SK-N-MC (cell line): ENCODE measurements around the gene G3BP1.
"Not testable (repeated sequence)": the region's sequence is repeated elsewhere in the genome, so short reads cannot be mapped to it uniquely, and the experiment has no call there.

Experiments
- DNase-seq: peaks from one replicate; pipeline ENCODE4 v3.0.0-alpha.2; 2011; ENCODE audit warnings: low read depth, low spot score
- H3K27ac ChIP-seq: fragments of 200-600 bp; sonication (generic); 2 replicates; pipeline ENCODE4 v1.5.1; 2016; ENCODE audit warnings: mixed run types
- H3K36me3 ChIP-seq: fragments of 200-600 bp; sonication (generic); 2 replicates; pipeline ENCODE4 v1.6.1; 2017; ENCODE audit warnings: antibody characterized with exemption, low read length, mixed read lengths; ENCODE audit not compliant: insufficient read depth
- H3K4me3 ChIP-seq: fragments of 200-600 bp; sonication (generic); 2 replicates; pipeline ENCODE4 v1.5.1; 2016
- H3K9ac ChIP-seq: fragments of 200-600 bp; sonication (generic); 2 replicates; pipeline ENCODE4 v1.8.0; 2017; ENCODE audit warnings: mixed run types, mixed read lengths; ENCODE audit not compliant: insufficient read length
- H3K9me3 ChIP-seq: fragments of 200-600 bp; sonication (generic); 2 replicates; pipeline ENCODE4 v1.6.1; 2017; ENCODE audit warnings: low read depth, mild to moderate bottlenecking, antibody characterized with exemption, low read length, moderate library complexity, mixed read lengths
- EZH2 ChIP-seq: fragments of 200-600 bp; sonication (generic); IDR thresholded peaks from one replicate; pipeline ENCODE4 v1.6.1; 2017; ENCODE audit warnings: antibody characterized with exemption
- FOXP2 ChIP-seq: optimal IDR thresholded peaks from 2 replicates; pipeline ENCODE3; 2011; ENCODE audit warnings: mild to moderate bottlenecking, moderate library complexity; ENCODE audit not compliant: insufficient read depth; ENCODE audit errors: extremely low read length, control extremely low read depth
- POLR2AphosphoS5 ChIP-seq: IDR thresholded peaks from 2 replicates; pipeline ENCODE4 v1.6.1; 2012; ENCODE audit warnings: mild to moderate bottlenecking, low read depth, low read length, borderline replicate concordance

Gene G3BP1

GRCh38 chr5:151775025-151775606, 3.4 kb downstream of the G3BP1 start:
- H3K36me3 ChIP-seq = peaks cover 71% of the 10 kb centered on the region

GRCh38 chr5:151779531-151780125, 7.9 kb downstream of the G3BP1 start:
- peaks cover 57% of the 10 kb centered on the region for H3K36me3 ChIP-seq

More at GRCh38 chr5:151775025-151775606, 3.4 kb downstream of the G3BP1 start:
- Histone ChIP-seq H3K4me3 (peak overlapping the region; percentile 86), H3K9me3 (no peaks in the 10 kb centered on the region; the same call in 1 of the 2 replicates), H3K27ac (no peak overlapping the region), H3K9ac (no peak overlapping the region)
- no peak for DNase-seq
- no peak for TF ChIP-seq POLR2AphosphoS5
- no peak for TF ChIP-seq EZH2
- TF ChIP-seq FOXP2 = no peak

GRCh38 chr5:151780348-151780747, 8.6 kb downstream of the G3BP1 start:
- TF ChIP-seq POLR2AphosphoS5 = no peak
- TF ChIP-seq EZH2 = no peak
- no peak for TF ChIP-seq FOXP2
- no peak overlapping the region for H3K4me3 ChIP-seq
- no peaks in the 10 kb centered on the region; the same call in 1 of the 2 replicates for H3K9me3 ChIP-seq
- H3K27ac ChIP-seq = no peak overlapping the region
- H3K36me3 ChIP-seq = peaks cover 55% of the 10 kb centered on the region
- no peak for DNase-seq
- H3K9ac ChIP-seq = no peak overlapping the region

More at GRCh38 chr5:151779531-151780125, 7.9 kb downstream of the G3BP1 start:
- H3K9me3 ChIP-seq = no peaks in the 10 kb centered on the region; the same call in 1 of the 2 replicates
- H3K27ac ChIP-seq = no peak overlapping the region
- H3K9ac ChIP-seq = no peak overlapping the region
- DNase-seq = no peak
- TF ChIP-seq POLR2AphosphoS5 = no peak
- TF ChIP-seq FOXP2 = no peak
- no peak for TF ChIP-seq EZH2
- H3K4me3 ChIP-seq = no peak overlapping the region

DNA sequence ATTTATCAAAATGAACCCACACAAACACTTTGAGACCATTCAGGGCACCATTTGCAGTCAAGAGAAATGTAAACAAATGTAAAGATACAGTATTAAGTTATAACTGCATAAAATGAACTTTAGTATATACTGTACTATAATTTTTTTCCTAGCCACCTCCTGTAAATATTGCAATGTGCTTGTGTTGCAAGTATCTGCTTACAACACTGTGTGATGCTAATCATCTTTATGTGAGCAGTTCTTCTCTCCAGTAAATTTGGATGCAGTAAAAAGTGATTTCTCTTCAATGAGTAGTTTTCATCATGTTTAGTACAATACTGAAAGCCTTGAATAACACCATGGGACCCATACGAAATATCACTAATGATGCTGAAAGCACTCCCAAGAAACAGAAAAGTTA, 9.4 kb downstream of the G3BP1 start:
- no peak overlapping the region for H3K27ac ChIP-seq
- H3K36me3 ChIP-seq = peaks cover 52% of the 10 kb centered on the region
- TF ChIP-seq FOXP2 = no peak
- no peak for TF ChIP-seq POLR2AphosphoS5
- TF ChIP-seq EZH2 = no peak
- no peaks in the 10 kb centered on the region; the same call in 1 of the 2 replicates for H3K9me3 ChIP-seq
- H3K4me3 ChIP-seq = no peak overlapping the region
- no peak overlapping the region for H3K9ac ChIP-seq
- no peak for DNase-seq

DNA sequence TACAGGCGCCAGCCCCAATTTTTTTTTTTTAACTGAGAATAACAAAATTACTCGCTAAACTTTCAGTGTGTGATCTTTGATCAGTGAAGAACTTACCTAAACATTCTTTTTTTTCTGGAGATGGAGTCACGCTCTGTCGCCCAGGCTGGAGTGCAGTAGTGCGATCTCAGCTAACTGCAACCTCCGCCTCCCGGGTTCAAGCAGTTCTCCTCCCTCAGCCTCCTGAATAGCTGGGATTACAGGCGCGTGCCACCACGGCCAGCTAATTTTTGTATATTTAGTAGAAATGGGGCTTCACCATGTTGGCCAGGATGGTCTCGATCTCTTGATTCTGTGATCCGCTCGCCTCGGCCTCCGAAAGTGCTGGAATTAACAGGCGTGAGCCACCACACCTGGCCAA, 11.9 kb downstream of the G3BP1 start:
- DNase-seq, H3K4me3 ChIP-seq, H3K9me3 ChIP-seq, H3K27ac ChIP-seq, H3K9ac ChIP-seq: not testable (repeated sequence)
- peaks cover 53% of the 10 kb centered on the region for H3K36me3 ChIP-seq

DNA sequence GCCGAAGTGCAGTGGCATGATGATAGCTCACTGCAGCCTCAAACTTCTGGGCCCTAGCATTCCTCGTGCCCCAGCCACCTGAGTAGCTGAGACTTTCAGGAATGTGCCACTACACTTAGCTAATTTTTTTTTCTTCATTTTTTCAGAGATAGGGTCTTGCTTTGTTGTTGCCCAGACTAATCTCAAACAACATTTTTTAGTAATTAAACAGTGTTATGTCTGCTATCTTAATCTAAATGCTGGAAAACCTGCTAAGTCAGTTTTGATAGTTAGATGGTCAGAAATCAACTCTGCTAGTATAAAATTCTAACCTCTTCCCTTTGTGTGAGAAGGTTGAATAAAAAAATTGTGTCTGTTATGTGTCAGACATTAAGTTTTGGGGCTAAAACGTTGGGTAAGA, 12.4 kb downstream of the G3BP1 start:
- peak overlapping the region; percentile 28; the same call in 1 of the 2 replicates for H3K27ac ChIP-seq
- H3K36me3 ChIP-seq = peaks cover 53% of the 10 kb centered on the region

GRCh38 chr5:151786468-151786867, 14.7 kb downstream of the G3BP1 start:
- peaks cover 63% of the 10 kb centered on the region for H3K36me3 ChIP-seq
- TF ChIP-seq POLR2AphosphoS5 (no peak), EZH2 (no peak), FOXP2 (no peak)

More for the DNA sequence above, 12.4 kb downstream of the G3BP1 start:
- no peak overlapping the region for H3K4me3 ChIP-seq
- H3K9ac ChIP-seq = no peak overlapping the region
- no peak for DNase-seq
- no peaks in the 10 kb centered on the region for H3K9me3 ChIP-seq
- TF ChIP-seq FOXP2 = no peak
- TF ChIP-seq POLR2AphosphoS5 = no peak
- TF ChIP-seq EZH2 = no peak

GRCh38 chr5:151787817-151788216, 16.1 kb downstream of the G3BP1 start:
- no peaks in the 10 kb centered on the region for H3K9me3 ChIP-seq
- peaks cover 76% of the 10 kb centered on the region for H3K36me3 ChIP-seq
- H3K9ac ChIP-seq = no peak overlapping the region
- H3K4me3 ChIP-seq = no peak overlapping the region
- no peak overlapping the region for H3K27ac ChIP-seq
- TF ChIP-seq POLR2AphosphoS5 = no peak
- no peak for TF ChIP-seq EZH2
- no peak for TF ChIP-seq FOXP2
- no peak for DNase-seq

More at GRCh38 chr5:151786468-151786867, 14.7 kb downstream of the G3BP1 start:
- no peaks in the 10 kb centered on the region for H3K9me3 ChIP-seq
- no peak overlapping the region for H3K4me3 ChIP-seq
- DNase-seq = no peak
- H3K27ac ChIP-seq = no peak overlapping the region
- H3K9ac ChIP-seq = no peak overlapping the region
